ENCODE data around the gene PCK1.
"Not testable (repeated sequence)": the region's sequence is repeated elsewhere in the genome, so short reads cannot be mapped to it uniquely, and the experiment has no call there.

The PCK1 gene

GRCh38 chr20:57560554-57561355 lies at the start of gene PCK1:
Gene PCK1, plus strand, starts transcription at chr20:57561110. Its CDS starts 302 bp downstream, at chr20:57561412.
- DNase-seq: no peak

DNA sequence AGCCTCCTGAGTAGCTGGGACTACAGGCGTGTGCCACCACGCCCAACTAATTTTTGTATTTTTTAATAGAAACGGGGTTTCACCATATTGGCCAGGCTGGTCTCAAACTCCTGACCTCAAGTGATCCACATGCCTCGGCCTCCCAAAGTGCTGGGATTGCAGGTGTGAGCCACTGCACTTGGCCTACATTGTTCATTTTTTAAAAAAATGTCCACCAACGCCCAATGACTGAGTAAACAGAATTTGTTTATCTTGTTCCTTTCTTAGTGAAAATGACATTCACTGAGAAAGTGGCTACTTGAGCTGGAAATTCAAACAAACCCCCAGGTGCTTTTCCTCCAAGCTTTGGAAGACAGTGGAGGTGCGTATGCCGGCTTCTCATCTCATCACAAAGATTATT lies 49.2 kb upstream of the PCK1 start:
- not testable (repeated sequence) for DNase-seq

GRCh38 chr20:57512432-57512831 lies 48.5 kb upstream of the PCK1 start:
- no peak for DNase-seq

GRCh38 chr20:57513199-57513598 lies 47.7 kb upstream of the PCK1 start:
- DNase-seq: no peak

DNA sequence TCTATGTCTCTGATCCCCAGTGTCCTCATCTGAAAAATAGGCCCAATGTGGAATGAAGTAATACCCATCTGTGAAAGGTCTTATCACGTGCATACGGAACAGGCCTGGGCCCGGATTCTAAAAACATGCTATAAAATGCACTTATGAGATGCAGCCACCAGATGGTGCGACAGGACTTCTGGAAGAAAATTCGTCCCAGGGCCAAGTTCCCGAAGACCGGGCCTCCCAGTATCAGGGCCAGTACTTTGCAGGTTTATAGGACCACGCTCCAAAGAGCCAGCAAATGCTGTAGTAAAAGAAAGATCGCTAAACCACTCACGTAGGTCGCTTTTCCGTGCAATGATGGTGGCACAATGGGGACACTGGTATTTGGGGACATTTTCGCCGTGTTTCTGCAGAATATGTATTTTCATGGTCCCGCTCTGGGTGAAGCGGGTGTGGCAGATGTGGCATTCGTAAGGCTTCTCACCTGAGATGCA lies 46.6 kb upstream of the PCK1 start:
- no peak for DNase-seq

DNA sequence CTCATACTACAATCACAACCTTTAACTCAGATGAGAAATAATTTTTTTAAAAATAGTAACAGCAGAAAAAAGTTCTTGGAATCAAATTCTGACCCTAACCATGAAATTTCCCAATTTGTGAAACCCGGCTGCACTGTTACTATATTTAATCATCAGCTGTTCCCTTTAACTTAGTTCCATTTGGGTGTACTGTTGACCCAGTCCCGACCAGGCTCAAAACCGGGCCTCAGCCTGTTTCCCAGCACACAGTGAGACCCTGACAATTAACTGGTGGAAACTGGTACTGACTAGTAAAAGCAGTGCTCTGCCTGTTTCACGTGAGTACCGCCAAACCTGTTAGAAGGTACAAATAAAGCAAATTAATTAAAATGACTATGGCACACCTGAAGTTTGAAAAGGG lies 43.0 kb upstream of the PCK1 start:
- no peak for DNase-seq

DNA sequence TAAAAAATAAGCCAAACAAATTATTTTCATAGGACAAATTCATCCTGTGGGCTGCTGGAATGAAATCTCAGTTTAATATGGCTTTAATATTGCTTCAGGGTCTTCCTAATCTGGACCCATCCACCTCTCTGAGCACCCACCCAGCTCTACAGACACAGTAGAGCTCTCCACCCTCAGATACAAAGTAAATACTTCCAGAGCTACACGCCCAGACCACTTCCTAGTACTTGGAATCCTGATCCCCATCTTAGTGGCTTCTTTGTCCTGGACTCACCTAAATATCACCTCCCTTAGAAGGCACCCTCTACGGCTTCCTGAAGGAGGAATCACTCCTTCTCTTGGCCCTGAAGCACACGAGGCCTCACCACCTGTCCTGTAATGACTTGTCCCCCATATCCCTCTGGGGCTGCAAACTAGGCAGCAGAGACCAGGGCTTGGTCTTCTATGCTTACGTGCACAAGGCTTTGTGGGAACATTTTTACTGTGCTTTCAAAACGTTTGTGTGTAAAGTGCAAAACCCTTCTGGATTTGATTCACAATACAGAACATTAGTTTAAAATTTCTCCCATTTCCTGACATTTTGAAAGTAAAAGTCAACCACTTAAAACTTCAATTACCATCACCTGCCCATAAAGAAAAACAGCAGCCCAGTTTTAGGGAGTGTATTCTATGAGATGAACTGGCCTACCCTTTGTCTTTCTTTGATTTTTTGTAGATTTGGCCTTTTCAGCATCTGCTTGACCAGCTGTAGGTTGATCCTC lies 38.4 kb upstream of the PCK1 start:
- DNase-seq: no peak

- DNase-seq: no peak
Measured at GRCh38 chr20:57523782-57524181, 37.1 kb upstream of the PCK1 start.

- no peak for DNase-seq
Measured at GRCh38 chr20:57524511-57525176, 36.3 kb upstream of the PCK1 start, which contains the start of gene CTCFL. Gene CTCFL, minus strand, starts transcription at chr20:57525140. Its CDS starts 935 bp downstream, at chr20:57524205.

- no peak for DNase-seq
Measured at GRCh38 chr20:57525328-57526086, 35.4 kb upstream of the PCK1 start.

DNA sequence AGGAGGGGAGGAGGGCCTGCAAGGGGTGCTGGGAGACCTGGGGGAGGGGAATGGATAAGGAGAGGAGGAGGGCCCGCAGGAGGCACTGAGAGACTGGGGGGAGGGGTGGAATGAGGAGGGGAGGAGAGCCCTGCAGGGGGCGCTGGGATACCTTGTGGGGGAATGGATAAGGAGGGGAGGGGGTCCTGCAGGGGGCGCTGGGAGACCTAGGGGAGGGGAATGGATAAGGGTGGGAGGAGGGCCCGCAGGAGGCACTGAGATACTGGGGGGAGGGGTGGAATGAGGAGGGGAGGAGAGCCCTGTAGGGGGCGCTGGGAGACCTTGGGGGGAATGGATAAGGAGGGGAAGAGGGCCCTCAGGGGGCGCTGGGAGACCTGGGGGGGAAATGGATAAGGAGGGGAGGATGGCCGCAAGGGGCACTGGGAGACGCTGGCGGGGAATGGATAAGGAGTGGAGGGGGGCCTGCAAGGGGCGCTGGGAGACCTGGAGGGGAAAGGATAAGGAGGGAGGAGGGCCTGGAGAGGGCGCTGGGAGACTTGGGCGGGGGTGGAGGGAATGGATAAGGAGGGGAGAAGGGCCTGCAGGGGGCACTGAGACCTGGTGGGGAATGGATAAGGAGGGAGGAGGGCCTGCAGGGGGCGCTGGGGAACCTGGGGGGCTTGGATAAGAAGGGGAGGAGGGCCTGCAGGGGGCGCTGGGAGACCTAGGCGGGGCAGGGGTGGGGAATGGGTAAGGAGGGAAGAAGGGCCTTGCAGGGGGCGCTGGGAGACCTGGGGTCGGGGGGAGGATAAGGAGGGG lies 34.6 kb upstream of the PCK1 start:
- DNase-seq: no peak

GRCh38 chr20:57526885-57527460 lies 33.9 kb upstream of the PCK1 start:
- no peak for DNase-seq

- DNase-seq: no peak
Measured at GRCh38 chr20:57527728-57528127, 33.2 kb upstream of the PCK1 start.

GRCh38 chr20:57528148-57528547 lies 32.8 kb upstream of the PCK1 start:
- DNase-seq: no peak

GRCh38 chr20:57529160-57529585 lies 31.7 kb upstream of the PCK1 start:
- no peak for DNase-seq

- DNase-seq: no peak
Measured at GRCh38 chr20:57529810-57530209, 31.1 kb upstream of the PCK1 start.

DNA sequence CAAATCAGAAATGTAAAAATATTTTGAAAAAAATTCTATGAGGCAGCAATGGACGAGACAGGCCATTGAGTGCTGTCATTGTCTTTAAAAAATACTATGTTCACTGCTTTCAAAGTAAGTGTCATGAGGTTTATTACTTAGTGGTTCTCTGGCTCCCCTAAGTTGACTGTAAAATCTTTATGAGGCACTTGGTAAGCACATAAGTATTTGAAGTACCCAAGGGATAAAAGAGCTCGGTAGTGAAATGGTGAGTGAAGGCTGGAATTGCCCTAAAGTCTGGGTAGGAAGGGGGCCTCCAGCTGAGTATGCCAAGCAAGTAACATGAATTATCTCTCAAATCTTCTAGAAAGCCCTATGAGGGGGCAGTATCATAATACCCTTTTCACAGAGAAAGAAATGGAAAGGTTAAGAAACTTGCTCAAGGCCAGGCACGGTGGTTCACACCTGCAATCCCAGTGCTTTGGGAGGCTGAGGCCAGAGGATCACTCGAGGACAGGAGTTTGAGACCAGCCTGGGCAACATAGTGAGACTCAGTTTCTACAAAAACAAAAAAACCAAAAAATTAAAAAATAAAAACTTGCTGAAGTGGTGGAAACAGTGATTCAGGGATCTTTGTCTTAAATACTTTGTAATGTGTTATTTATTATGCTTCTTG lies 30.5 kb upstream of the PCK1 start:
- DNase-seq: no peak

DNA sequence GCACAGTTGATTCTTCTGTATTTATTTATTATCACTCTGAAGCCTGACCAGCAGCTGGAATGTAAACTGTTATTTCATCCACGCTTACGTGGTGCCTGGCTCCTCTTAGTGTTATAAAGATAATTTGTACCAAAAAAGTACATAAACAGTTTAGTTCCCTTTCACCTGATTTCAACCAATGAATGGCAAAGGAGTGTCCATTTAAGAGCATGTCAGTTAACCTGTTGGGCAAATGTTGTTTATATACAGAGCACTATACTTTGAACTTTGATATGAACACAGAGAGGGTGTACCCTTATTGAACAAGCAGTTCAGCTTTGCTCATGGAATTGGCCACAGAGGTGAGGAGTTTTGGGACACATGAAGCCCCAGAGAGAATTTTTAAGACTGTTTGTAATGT lies 28.8 kb upstream of the PCK1 start:
- no peak for DNase-seq

DNA sequence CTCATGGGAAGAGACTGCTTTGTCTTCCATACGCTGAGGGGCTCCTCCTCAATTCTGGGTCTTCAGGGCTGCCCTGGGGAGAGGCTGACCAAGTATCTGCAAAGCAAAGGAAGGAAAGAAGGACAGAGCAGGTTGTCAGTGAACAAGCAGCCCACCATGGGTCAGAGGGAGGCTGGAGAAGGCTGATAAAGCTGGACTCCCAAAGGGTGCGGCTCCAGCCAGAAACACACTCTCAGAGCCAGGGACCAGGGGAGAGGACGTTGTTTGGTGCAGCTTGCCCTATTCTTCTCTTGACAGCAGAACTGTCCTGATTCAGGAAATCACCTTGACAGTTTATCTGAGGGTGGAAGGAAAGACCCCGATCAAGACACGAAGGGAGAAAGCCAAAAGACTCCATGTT lies 25.6 kb upstream of the PCK1 start:
- no peak for DNase-seq

GRCh38 chr20:57536120-57536708 lies 24.7 kb upstream of the PCK1 start:
- DNase-seq: no peak
